Measurements from ENCODE around the gene STT3A.
"Not testable (repeated sequence)": the region's sequence is repeated elsewhere in the genome, so short reads cannot be mapped to it uniquely, and the experiment has no call there.

The STT3A gene

GRCh38 chr11:125572916-125573315 is 19.7 kb upstream of the STT3A start:
- TF ChIP-seq CTCF (IDR thresholded peaks at IDR 0.05; ENCODE audit: insufficient read depth, low read length) (no peak), SPI1 (IDR thresholded peaks at IDR 0.05; ENCODE audit: borderline replicate concordance, low read depth) (no peak), POLR2AphosphoS5 (IDR thresholded peaks at IDR 0.05; ENCODE audit: low read depth) (no peak), GABPA (IDR thresholded peaks at IDR 0.05; ENCODE audit: low read depth) (no peak)
- TF ChIP-seq, protein P1, sequence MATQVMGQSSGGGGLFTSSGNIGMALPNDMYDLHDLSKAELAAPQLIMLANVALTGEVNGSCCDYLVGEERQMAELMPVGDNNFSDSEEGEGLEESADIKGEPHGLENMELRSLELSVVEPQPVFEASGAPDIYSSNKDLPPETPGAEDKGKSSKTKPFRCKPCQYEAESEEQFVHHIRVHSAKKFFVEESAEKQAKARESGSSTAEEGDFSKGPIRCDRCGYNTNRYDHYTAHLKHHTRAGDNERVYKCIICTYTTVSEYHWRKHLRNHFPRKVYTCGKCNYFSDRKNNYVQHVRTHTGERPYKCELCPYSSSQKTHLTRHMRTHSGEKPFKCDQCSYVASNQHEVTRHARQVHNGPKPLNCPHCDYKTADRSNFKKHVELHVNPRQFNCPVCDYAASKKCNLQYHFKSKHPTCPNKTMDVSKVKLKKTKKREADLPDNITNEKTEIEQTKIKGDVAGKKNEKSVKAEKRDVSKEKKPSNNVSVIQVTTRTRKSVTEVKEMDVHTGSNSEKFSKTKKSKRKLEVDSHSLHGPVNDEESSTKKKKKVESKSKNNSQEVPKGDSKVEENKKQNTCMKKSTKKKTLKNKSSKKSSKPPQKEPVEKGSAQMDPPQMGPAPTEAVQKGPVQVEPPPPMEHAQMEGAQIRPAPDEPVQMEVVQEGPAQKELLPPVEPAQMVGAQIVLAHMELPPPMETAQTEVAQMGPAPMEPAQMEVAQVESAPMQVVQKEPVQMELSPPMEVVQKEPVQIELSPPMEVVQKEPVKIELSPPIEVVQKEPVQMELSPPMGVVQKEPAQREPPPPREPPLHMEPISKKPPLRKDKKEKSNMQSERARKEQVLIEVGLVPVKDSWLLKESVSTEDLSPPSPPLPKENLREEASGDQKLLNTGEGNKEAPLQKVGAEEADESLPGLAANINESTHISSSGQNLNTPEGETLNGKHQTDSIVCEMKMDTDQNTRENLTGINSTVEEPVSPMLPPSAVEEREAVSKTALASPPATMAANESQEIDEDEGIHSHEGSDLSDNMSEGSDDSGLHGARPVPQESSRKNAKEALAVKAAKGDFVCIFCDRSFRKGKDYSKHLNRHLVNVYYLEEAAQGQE (IDR thresholded peaks at IDR 0.05; ENCODE audit: insufficient replicate concordance, low read depth), result no peak
- Histone ChIP-seq H3K27ac (replicated peaks) (no peak overlapping the region), H3K27me3 (ENCODE audit: insufficient read depth, poor library complexity, severe bottlenecking) (no peaks in the 10 kb centered on the region), H3K4me3 (replicated peaks; ENCODE audit: insufficient read depth, low read length) (no peak overlapping the region)
- no peak for DNase-seq (ENCODE audit: low read depth in 1 of 2, low spot score in 1 of 2)

GRCh38 chr11:125577181-125577580 is 15.5 kb upstream of the STT3A start:
- H3K4me3 ChIP-seq (replicated peaks; ENCODE audit: insufficient read depth, low read length); H3K27me3 ChIP-seq (ENCODE audit: insufficient read depth, poor library complexity, severe bottlenecking); DNase-seq (ENCODE audit: low read depth in 1 of 2, low spot score in 1 of 2); H3K27ac ChIP-seq (replicated peaks): not testable (repeated sequence)

DNA sequence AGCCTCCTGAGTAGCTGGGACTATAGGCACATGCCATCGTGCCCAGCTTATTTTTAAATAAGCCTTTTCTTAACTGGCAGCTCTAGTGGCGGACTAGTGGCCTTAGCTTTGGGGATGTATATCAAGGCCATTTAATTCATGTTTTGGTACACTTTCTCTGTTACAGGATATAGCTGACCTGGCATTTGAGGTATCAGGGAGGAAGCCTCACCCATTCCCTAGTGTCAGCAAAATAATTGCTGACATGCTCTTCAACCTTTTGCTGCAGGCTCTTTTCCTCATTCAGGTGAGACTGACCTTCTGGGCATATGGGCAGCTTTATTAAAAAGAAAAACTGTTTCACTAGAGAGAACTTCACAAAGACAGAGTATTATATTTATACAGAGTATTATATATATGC is 13.9 kb upstream of the STT3A start:
- Histone ChIP-seq H3K27me3 (ENCODE audit: insufficient read depth, poor library complexity, severe bottlenecking) (no peaks in the 10 kb centered on the region), H3K4me3 (replicated peaks; ENCODE audit: insufficient read depth, low read length) (no peak overlapping the region), H3K27ac (replicated peaks) (no peak overlapping the region)
- TF ChIP-seq POLR2AphosphoS5 (IDR thresholded peaks at IDR 0.05; ENCODE audit: low read depth), result no peak
- no peak for TF ChIP-seq GABPA (IDR thresholded peaks at IDR 0.05; ENCODE audit: low read depth)
- TF ChIP-seq, protein P1 (IDR thresholded peaks at IDR 0.05; ENCODE audit: insufficient replicate concordance, low read depth), result no peak
- TF ChIP-seq CTCF (IDR thresholded peaks at IDR 0.05; ENCODE audit: insufficient read depth, low read length), result no peak
- no peak for TF ChIP-seq SPI1 (IDR thresholded peaks at IDR 0.05; ENCODE audit: borderline replicate concordance, low read depth)
- no peak for DNase-seq (ENCODE audit: low read depth in 1 of 2, low spot score in 1 of 2)

DNA sequence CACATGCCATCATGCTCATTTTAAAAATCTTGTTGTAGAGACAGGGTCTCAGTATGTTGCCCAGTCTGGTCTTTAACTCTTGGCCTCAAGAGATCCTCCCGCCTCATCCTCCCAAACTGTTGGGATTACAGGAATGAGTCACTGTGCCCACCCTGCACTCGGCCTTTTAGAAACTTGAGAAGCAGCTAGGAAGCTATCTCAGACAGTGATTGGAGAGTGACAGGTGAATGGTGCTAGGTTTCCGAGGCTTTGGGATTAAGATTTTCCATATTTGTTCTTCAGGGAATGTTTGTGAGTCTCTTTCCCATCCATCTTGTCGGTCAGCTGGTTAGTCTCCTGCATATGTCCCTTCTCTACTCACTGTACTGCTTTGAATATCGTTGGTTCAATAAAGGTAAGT is 12.8 kb upstream of the STT3A start:
- H3K27ac ChIP-seq (replicated peaks), result no peak overlapping the region
- DNase-seq (ENCODE audit: low read depth in 1 of 2, low spot score in 1 of 2), result no peak
- no peaks in the 10 kb centered on the region for H3K27me3 ChIP-seq (ENCODE audit: insufficient read depth, poor library complexity, severe bottlenecking)
- TF ChIP-seq, protein P1 (IDR thresholded peaks at IDR 0.05; ENCODE audit: insufficient replicate concordance, low read depth), result no peak
- TF ChIP-seq SPI1 (IDR thresholded peaks at IDR 0.05; ENCODE audit: borderline replicate concordance, low read depth) (no peak), GABPA (IDR thresholded peaks at IDR 0.05; ENCODE audit: low read depth) (no peak), POLR2AphosphoS5 (IDR thresholded peaks at IDR 0.05; ENCODE audit: low read depth) (no peak)
- H3K4me3 ChIP-seq (replicated peaks; ENCODE audit: insufficient read depth, low read length), result no peak overlapping the region
